ENCODE results near the gene FGF18. TPM values are rescaled to one million over a fixed set of nuclear protein-coding genes. Genes with fewer than 3 reads are reported as not detected.

The FGF18 gene
- total and polyA plus RNA-seq, 2 of the 4 experiments (the other 2 are of a cell fraction): 0.15 TPM; not detected in 1

- dilution Hi-C loops (cut with HindIII; ENCODE audit: low sequenced_read_pairs, unreplicated experiment): no loop called here
- no peak overlapping the region for H2AK9ac ChIP-seq (replicated peaks; ENCODE audit: low read depth, low read length, poor library complexity)
- H4K5ac ChIP-seq (ENCODE audit: low read depth, low read length): no peak overlapping the region
- WGBS, 2 experiments (ENCODE audit: extremely low coverage in 2 of 2, insufficient read length in 1 of 2): 98% methylated on average over 5 of the region's 7 CpGs; no CpG with 5 or more reads in 1 of the 2 experiments
- H2AK5ac ChIP-seq (ENCODE audit: low read depth, low read length): no peak overlapping the region
- peaks cover 48% of the 10 kb centered on the region for H3K36me3 ChIP-seq (ENCODE audit: control insufficient read depth, insufficient read depth, low read length)
- H3K4me1 ChIP-seq (ENCODE audit: control insufficient read depth, insufficient read depth, low read length): no peaks in the 10 kb centered on the region
- H3K4me2 ChIP-seq (ENCODE audit: low read depth, low read length): no peak overlapping the region
- no peak overlapping the region for H4K91ac ChIP-seq (ENCODE audit: insufficient read depth, low read depth, low read length)
- H2BK15ac ChIP-seq (ENCODE audit: low read depth, low read length): no peak overlapping the region
- ChIA-PET POLR2A (ENCODE audit: unreplicated experiment) (no interaction called here), CTCF (interaction anchor here (0.7 kb wide), 1 partner anchor 15 kb away, joined by 3 read pairs; no protein-coding TSS in a partner anchor)
- H4K20me1 ChIP-seq (ENCODE audit: insufficient read depth, low read length): peaks cover 73% of the 10 kb centered on the region
- no peak overlapping the region for H2AFZ ChIP-seq (replicated peaks; ENCODE audit: low read length, poor library complexity)
- H3K4ac ChIP-seq (ENCODE audit: low read depth, low read length): no peak overlapping the region
- ATAC-seq (ENCODE audit: low read depth) (no peak), DNase-seq (no peak)
- H3K9me1 ChIP-seq (ENCODE audit: insufficient read depth, low read length): 0 out of 2 replicates have a peak, but pooled peaks cover 2% of the 10 kb centered on the region
- no peak overlapping the region for H2BK5ac ChIP-seq (ENCODE audit: low read depth, low read length, poor library complexity, severe bottlenecking)
- no peak overlapping the region for H2BK20ac ChIP-seq (ENCODE audit: low read depth, low read length)
- no peaks in the 10 kb centered on the region for H3K27me3 ChIP-seq (ENCODE audit: control insufficient read depth, insufficient read depth, low read length)
- peaks cover 10 to 37% of the 10 kb centered on the region in 2 experiments for H3K79me1 ChIP-seq (ENCODE audit: low read depth in 1 of 2, low read length in 2 of 2)
- no peak overlapping the region for H3K23ac ChIP-seq (ENCODE audit: low read depth, low read length)
- no peak overlapping the region for H3K4me3 ChIP-seq (ENCODE audit: insufficient read depth, low read depth, low read length)
- no peak overlapping the region for H3K14ac ChIP-seq (replicated peaks; ENCODE audit: low read depth, low read length)
- H4K8ac ChIP-seq (ENCODE audit: low read depth in 2 of 2, low read length in 2 of 2): no peak overlapping the region
- no peak overlapping the region for H3K18ac ChIP-seq (ENCODE audit: low read depth, low read length)
- no peak overlapping the region for H3K27ac ChIP-seq (ENCODE audit: insufficient read depth, low read length)
- H2BK120ac ChIP-seq (ENCODE audit: low read depth, low read length): no peak overlapping the region
- BruUV-seq (replicated peaks): no TSS peak
- TF ChIP-seq CHD1 (IDR thresholded peaks at IDR 0.05; ENCODE audit: low read depth, low read length) (no peak), SMC3 (IDR thresholded peaks at IDR 0.05; ENCODE audit: low read depth, low read length) (no peak), MXI1 (IDR thresholded peaks at IDR 0.05; ENCODE audit: borderline replicate concordance, low read depth, low read length) (no peak), RCOR1 (IDR thresholded peaks at IDR 0.05; ENCODE audit: insufficient replicate concordance, low read length) (no peak), CEBPB (IDR thresholded peaks at IDR 0.05; ENCODE audit: low read depth, low read length) (no peak), NFE2L2 (IDR thresholded peaks at IDR 0.05; ENCODE audit: low read depth, low read length) (no peak), RAD21 (IDR thresholded peaks at IDR 0.05; ENCODE audit: low read length) (no peak)
- TF ChIP-seq, protein P1, sequence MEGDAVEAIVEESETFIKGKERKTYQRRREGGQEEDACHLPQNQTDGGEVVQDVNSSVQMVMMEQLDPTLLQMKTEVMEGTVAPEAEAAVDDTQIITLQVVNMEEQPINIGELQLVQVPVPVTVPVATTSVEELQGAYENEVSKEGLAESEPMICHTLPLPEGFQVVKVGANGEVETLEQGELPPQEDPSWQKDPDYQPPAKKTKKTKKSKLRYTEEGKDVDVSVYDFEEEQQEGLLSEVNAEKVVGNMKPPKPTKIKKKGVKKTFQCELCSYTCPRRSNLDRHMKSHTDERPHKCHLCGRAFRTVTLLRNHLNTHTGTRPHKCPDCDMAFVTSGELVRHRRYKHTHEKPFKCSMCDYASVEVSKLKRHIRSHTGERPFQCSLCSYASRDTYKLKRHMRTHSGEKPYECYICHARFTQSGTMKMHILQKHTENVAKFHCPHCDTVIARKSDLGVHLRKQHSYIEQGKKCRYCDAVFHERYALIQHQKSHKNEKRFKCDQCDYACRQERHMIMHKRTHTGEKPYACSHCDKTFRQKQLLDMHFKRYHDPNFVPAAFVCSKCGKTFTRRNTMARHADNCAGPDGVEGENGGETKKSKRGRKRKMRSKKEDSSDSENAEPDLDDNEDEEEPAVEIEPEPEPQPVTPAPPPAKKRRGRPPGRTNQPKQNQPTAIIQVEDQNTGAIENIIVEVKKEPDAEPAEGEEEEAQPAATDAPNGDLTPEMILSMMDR (conservative IDR thresholded peaks at IDR 0.05; ENCODE audit: low read depth, low read length): no peak
- TF ChIP-seq, protein P2, sequence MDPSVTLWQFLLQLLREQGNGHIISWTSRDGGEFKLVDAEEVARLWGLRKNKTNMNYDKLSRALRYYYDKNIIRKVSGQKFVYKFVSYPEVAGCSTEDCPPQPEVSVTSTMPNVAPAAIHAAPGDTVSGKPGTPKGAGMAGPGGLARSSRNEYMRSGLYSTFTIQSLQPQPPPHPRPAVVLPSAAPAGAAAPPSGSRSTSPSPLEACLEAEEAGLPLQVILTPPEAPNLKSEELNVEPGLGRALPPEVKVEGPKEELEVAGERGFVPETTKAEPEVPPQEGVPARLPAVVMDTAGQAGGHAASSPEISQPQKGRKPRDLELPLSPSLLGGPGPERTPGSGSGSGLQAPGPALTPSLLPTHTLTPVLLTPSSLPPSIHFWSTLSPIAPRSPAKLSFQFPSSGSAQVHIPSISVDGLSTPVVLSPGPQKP (IDR thresholded peaks at IDR 0.05; ENCODE audit: borderline replicate concordance, low read depth, low read length): no peak
- intact Hi-C loops (cut with micrococcal nuclease): no loop called here
- H3K9me3 ChIP-seq (ENCODE audit: control insufficient read depth, insufficient read depth, low read length): no peaks in the 10 kb centered on the region
- H3K9ac ChIP-seq (ENCODE audit: low read depth, low read length): no peak overlapping the region
- in situ Hi-C loops (cut with MboI; ENCODE audit: low sequenced_read_pairs): loop anchor here (25.0 kb wide), 2 partner anchors 787 to 887 kb away; partner anchors contain the start of genes EFCAB9, STK10 and UBTD2
- no peak overlapping the region for H3K56ac ChIP-seq (ENCODE audit: extremely low read depth, insufficient read depth, low read length)
These were observed 19.3 kb upstream of the FGF18 start for GRCh38 chr5:171400169-171400568.
